Tibial nerve (tissue), 4 donors: ENCODE results near the gene ERC2. TPM values are rescaled to one million over a fixed set of nuclear protein-coding genes. Genes with fewer than 3 reads are reported as not detected.

Experiments
- DNase-seq, 2 donors: peaks; one replicate each; pipeline ENCODE4 v3.0.0-alpha.2; 2019; ENCODE audit warnings: low spot score in 2 of 2
- H3K27ac ChIP-seq, 4 donors: fragments of 200-600 bp; sonication (generic) in 3 of 4; one replicate each; pipeline ENCODE4 v1.5.1; 2017 to 2019; ENCODE audit warnings: mild to moderate bottlenecking in 1 of 4
- H3K27me3 ChIP-seq, 2 donors: fragments of 200-600 bp; sonication (generic) in 1 of 2; one replicate each; pipeline versions ENCODE4 v1.5.1 to v1.6.0; 2017 to 2019
- H3K36me3 ChIP-seq, 3 donors: fragments of 200-600 bp; sonication (generic); one replicate each; pipeline ENCODE4 v1.5.1; 2018 to 2019
- H3K4me1 ChIP-seq, 4 donors: fragments of 200-600 bp; sonication (generic) in 3 of 4; one replicate each; pipeline ENCODE4 v1.5.1; 2017 to 2019
- H3K4me3 ChIP-seq, 4 donors: fragments of 200-600 bp; sonication (generic) in 3 of 4; one replicate each; pipeline ENCODE4 v1.5.1; 2017 to 2019; ENCODE audit warnings: mild to moderate bottlenecking in 1 of 4, moderate library complexity in 1 of 4
- H3K9me3 ChIP-seq, 4 donors: fragments of 200-600 bp; sonication (generic) in 3 of 4; one replicate each; pipeline ENCODE4 v1.5.1; 2017 to 2019
- CTCF ChIP-seq, 5 experiments: fragments of 200-600 bp in 3 of 5; fragments of 450-650 bp in 2 of 5; sonication (generic) in 3 of 5; IDR thresholded peaks; one replicate each; pipeline ENCODE4 v1.5.1; 2016 to 2019; ENCODE audit warnings: antibody characterized with exemption in 5 of 5, mild to moderate bottlenecking in 3 of 5, moderate library complexity in 2 of 5
- EP300 ChIP-seq, 2 donors: sonication (generic); formaldehyde crosslinking; IDR thresholded peaks; one replicate each; pipeline ENCODE4 v1.6.1; 2017; ENCODE audit warnings: antibody characterized with exemption in 2 of 2, mild to moderate bottlenecking in 1 of 2
- POLR2A ChIP-seq, 2 donors: fragments of 450-650 bp; IDR thresholded peaks; one replicate each; pipeline ENCODE4 v1.6.1; 2017; ENCODE audit warnings: antibody characterized with exemption in 2 of 2, mild to moderate bottlenecking in 2 of 2, moderate library complexity in 2 of 2
- WGBS, 2 donors: methylation state at CpG; one replicate each; pipeline ENCODE4 v1.1.5; 2018; 5-methylcytosine and 5-hydroxymethylcytosine counted together
- total RNA-seq, 4 donors: library from RNA; depleted of rRNA; stranded (reverse); fragments of >200 nt; gene quantifications; one replicate each; pipeline ENCODE4 v1.1.0, GENCODE V29; 2016

Gene ERC2
- total RNA-seq, 4 donors from 2014 or later, result 0.84 to 0.98 (median 0.90) TPM; not detected in 1

GRCh38 chr3:55608301-55608937, 859.8 kb downstream of the ERC2 start:
- no peak for DNase-seq
- no peaks in the 10 kb centered on the region for H3K4me1 ChIP-seq
- no peak overlapping the region for H3K27ac ChIP-seq
- 56 to 58% methylated on average over 8 of the region's 8 CpGs for WGBS, 2 donors
- no peaks in the 10 kb centered on the region for H3K27me3 ChIP-seq
- H3K36me3 ChIP-seq, result no peaks in the 10 kb centered on the region
- H3K4me3 ChIP-seq, result no peak overlapping the region
- no peak for TF ChIP-seq CTCF (IDR thresholded peaks at IDR 0.05)
- no peak for TF ChIP-seq EP300 (IDR thresholded peaks at IDR 0.05)
- TF ChIP-seq POLR2A (IDR thresholded peaks at IDR 0.05), result no peak
- no peaks in the 10 kb centered on the region for H3K9me3 ChIP-seq

- H3K27me3 ChIP-seq, result no peaks in the 10 kb centered on the region
- no peak overlapping the region for H3K27ac ChIP-seq
- WGBS, 2 donors, result 84 to 86% methylated on average over 6 of the region's 6 CpGs
- no peaks in the 10 kb centered on the region for H3K4me1 ChIP-seq
- TF ChIP-seq EP300 (IDR thresholded peaks at IDR 0.05) (no peak), CTCF (IDR thresholded peaks at IDR 0.05) (no peak), POLR2A (IDR thresholded peaks at IDR 0.05) (no peak)
- H3K9me3 ChIP-seq, result no peaks in the 10 kb centered on the region
- no peak overlapping the region for H3K4me3 ChIP-seq
- no peak for DNase-seq
- no peaks in the 10 kb centered on the region for H3K36me3 ChIP-seq
Measured at GRCh38 chr3:55607844-55608243, 860.4 kb downstream of the ERC2 start.

GRCh38 chr3:55607175-55607574, 861.1 kb downstream of the ERC2 start:
- TF ChIP-seq POLR2A (IDR thresholded peaks at IDR 0.05), result no peak
- TF ChIP-seq EP300 (IDR thresholded peaks at IDR 0.05), result no peak
- TF ChIP-seq CTCF (IDR thresholded peaks at IDR 0.05), result no peak
- Histone ChIP-seq H3K4me1 (no peaks in the 10 kb centered on the region), H3K36me3 (no peaks in the 10 kb centered on the region), H3K27me3 (no peaks in the 10 kb centered on the region), H3K4me3 (no peak overlapping the region), H3K27ac (no peak overlapping the region), H3K9me3 (no peaks in the 10 kb centered on the region)
- DNase-seq, result no peak
- 63 to 74% methylated on average over 5 of the region's 5 CpGs for WGBS, 2 donors

GRCh38 chr3:55605443-55606236, 862.6 kb downstream of the ERC2 start:
- Histone ChIP-seq H3K9me3 (no peaks in the 10 kb centered on the region), H3K4me1 (no peaks in the 10 kb centered on the region), H3K36me3 (no peaks in the 10 kb centered on the region), H3K27me3 (no peaks in the 10 kb centered on the region), H3K27ac (no peak overlapping the region), H3K4me3 (no peak overlapping the region)
- DNase-seq, result no peak
- TF ChIP-seq CTCF (IDR thresholded peaks at IDR 0.05), result no peak
- TF ChIP-seq POLR2A (IDR thresholded peaks at IDR 0.05), result no peak
- no peak for TF ChIP-seq EP300 (IDR thresholded peaks at IDR 0.05)
- WGBS, 2 donors, result 79 to 86% methylated on average over 4 of the region's 4 CpGs

GRCh38 chr3:55604846-55605245, 863.4 kb downstream of the ERC2 start:
- no peak for DNase-seq
- Histone ChIP-seq H3K9me3 (no peaks in the 10 kb centered on the region), H3K36me3 (no peaks in the 10 kb centered on the region), H3K4me3 (no peak overlapping the region), H3K27me3 (no peaks in the 10 kb centered on the region), H3K27ac (no peak overlapping the region), H3K4me1 (no peaks in the 10 kb centered on the region)
- 99 to 100% methylated on average over 4 of the region's 4 CpGs for WGBS, 2 donors
- TF ChIP-seq EP300 (IDR thresholded peaks at IDR 0.05), result no peak
